GM21737 (cell line): ENCODE data around the gene ZNF337.
"Not testable (repeated sequence)": the region's sequence is repeated elsewhere in the genome, so short reads cannot be mapped to it uniquely, and the experiment has no call there.

Experiments
- ATAC-seq: cut with Tn5 transposase; IDR thresholded peaks from one replicate; pipeline ENCODE4 v1.9.1; 2021; ENCODE audit warnings: mild to moderate bottlenecking, moderate library complexity; ENCODE audit not compliant: unreplicated experiment

The ZNF337 gene

GRCh38 chr20:25696371-25697131, at the start of gene ZNF337:
TSS of gene ZNF337 (minus strand) at chr20:25696853. CDS start at chr20:25686417, 10,436 bp downstream.
- ATAC-seq: peak; percentile 97

- ATAC-seq: no peak
Observed at GRCh38 chr20:25745738-25746137, 49.1 kb upstream of the ZNF337 start.

- ATAC-seq: no peak
Observed at GRCh38 chr20:25745100-25745499, 48.4 kb upstream of the ZNF337 start.

GRCh38 chr20:25744261-25744660, 47.6 kb upstream of the ZNF337 start:
- no peak for ATAC-seq

- ATAC-seq: no peak
Observed at GRCh38 chr20:25741088-25741487, 44.4 kb upstream of the ZNF337 start.

GRCh38 chr20:25739615-25740320, 43.1 kb upstream of the ZNF337 start:
- no peak for ATAC-seq

- no peak for ATAC-seq
Observed at GRCh38 chr20:25738198-25738597, 41.5 kb upstream of the ZNF337 start.

- ATAC-seq: no peak
Observed at GRCh38 chr20:25733903-25734302, 37.2 kb upstream of the ZNF337 start.

GRCh38 chr20:25730862-25731261, 34.2 kb upstream of the ZNF337 start:
- no peak for ATAC-seq

- no peak for ATAC-seq
Observed at GRCh38 chr20:25726357-25726756, 29.7 kb upstream of the ZNF337 start.

GRCh38 chr20:25725639-25726038, 29.0 kb upstream of the ZNF337 start:
- no peak for ATAC-seq

- no peak for ATAC-seq
Observed at GRCh38 chr20:25723975-25724374, 27.3 kb upstream of the ZNF337 start.

- no peak for ATAC-seq
Observed at GRCh38 chr20:25720285-25720684, 23.6 kb upstream of the ZNF337 start.

GRCh38 chr20:25718896-25719809, 22.5 kb upstream of the ZNF337 start:
- ATAC-seq: not testable (repeated sequence)

GRCh38 chr20:25707695-25708094, 11.0 kb upstream of the ZNF337 start:
- ATAC-seq: no peak

- no peak for ATAC-seq
Observed at GRCh38 chr20:25706793-25707192, 10.1 kb upstream of the ZNF337 start.

- no peak for ATAC-seq
Observed at GRCh38 chr20:25705830-25706351, 9.2 kb upstream of the ZNF337 start.

- not testable (repeated sequence) for ATAC-seq
Observed at GRCh38 chr20:25704303-25704702, 7.7 kb upstream of the ZNF337 start.

GRCh38 chr20:25700835-25701234, 4.2 kb upstream of the ZNF337 start:
- not testable (repeated sequence) for ATAC-seq

GRCh38 chr20:25699914-25700313, 3.3 kb upstream of the ZNF337 start:
- ATAC-seq: no peak

GRCh38 chr20:25697132-25697446, 436 bp upstream of the ZNF337 start:
- ATAC-seq: no peak
